Heart left ventricle (tissue), 16 donors: ENCODE results near the gene ROGDI. TPM values are rescaled to one million over a fixed set of nuclear protein-coding genes. Genes with fewer than 3 reads are reported as not detected.
"Not testable (repeated sequence)": the region's sequence is repeated elsewhere in the genome, so short reads cannot be mapped to it uniquely, and the experiment has no call there.

Experiments
- ATAC-seq, 4 donors: fragments of 200-7000 bp; cut with Tn5 transposase; one replicate each; pipeline ENCODE4 v1.9.1; 2020 to 2022; ENCODE audit warnings: moderate library complexity in 4 of 4, mild to moderate bottlenecking in 3 of 4, moderate number of reproducible peaks in 1 of 4
- DNase-seq, 5 donors: peaks; one replicate each; pipeline ENCODE4 v3.0.0-alpha.2; 2020
- H3K27ac ChIP-seq, 12 donors: fragments of 200-600 bp; sonication (generic) in 4 of 12; one replicate each; pipeline versions ENCODE4 v1.5.0 to v1.8.0; 2016 to 2022; ENCODE audit warnings: mild to moderate bottlenecking in 2 of 12
- H3K27me3 ChIP-seq, 9 donors: fragments of 200-600 bp; sonication (generic) in 2 of 9; one replicate each; pipeline versions ENCODE4 v1.5.1 to v1.8.0; 2016 to 2022; ENCODE audit warnings: mild to moderate bottlenecking in 3 of 9
- H3K36me3 ChIP-seq, 9 donors: fragments of 200-600 bp; sonication (generic) in 2 of 9; one replicate each; pipeline versions ENCODE4 v1.5.0 to v1.8.0; 2018 to 2022; ENCODE audit warnings: mild to moderate bottlenecking in 2 of 9
- H3K4me1 ChIP-seq, 12 donors: fragments of 200-600 bp; sonication (generic) in 4 of 12; one replicate each; pipeline versions ENCODE4 v1.5.0 to v1.8.0; 2016 to 2022; ENCODE audit warnings: mild to moderate bottlenecking in 3 of 12
- H3K4me3 ChIP-seq, 12 donors: fragments of 200-600 bp; sonication (generic) in 4 of 12; one replicate each; pipeline versions ENCODE4 v1.5.0 to v1.8.0; 2017 to 2022; ENCODE audit warnings: mild to moderate bottlenecking in 9 of 12, moderate library complexity in 4 of 12
- H3K9me3 ChIP-seq, 12 donors: fragments of 200-600 bp; sonication (generic) in 4 of 12; one replicate each; pipeline versions ENCODE4 v1.5.0 to v1.8.0; 2016 to 2022; ENCODE audit warnings: mild to moderate bottlenecking in 1 of 12
- POLR2A ChIP-seq, 2 donors: fragments of 450-650 bp; IDR thresholded peaks; one replicate each; pipeline ENCODE4 v1.6.1; 2017; ENCODE audit warnings: antibody characterized with exemption in 2 of 2, mild to moderate bottlenecking in 2 of 2, moderate library complexity in 2 of 2
- WGBS, 4 donors: extraction: QIAGEN DNeasy Blood & Tissue Kit in 2 of 4; methylation state at CpG; one replicate each; pipeline versions ENCODE4 v1.1.5 to v1.1.7; 2013 to 2018; 5-methylcytosine and 5-hydroxymethylcytosine counted together
- intact Hi-C, 10 donors: fragments of 100-400 bp; cut with DNase I; formaldehyde crosslinking; loops; one replicate each; pipeline versions ENCODE4 v1.11.1 to v1.14.2; 2022
- polyA plus RNA-seq, 2 donors: library from polyadenylated mRNA; stranded (reverse); fragments of 200-250 nt; gene quantifications; one replicate each; pipeline ENCODE4 v1.2.3, GENCODE V29; 2013
- total RNA-seq, 9 donors: library from RNA; depleted of rRNA in 2 of 9; stranded (reverse); fragments of >200 nt in 2 of 9; fragmentation: NEBNext Ultra II Directional in 3 of 9; extraction: Animal tissue kit (Norgen Biotek cat#: 25700) in 3 of 9; gene quantifications; one replicate each; pipeline versions ENCODE4 v1.1.0 to v1.2.4, GENCODE V29; 2016 to 2023
- TF ChIP-seq, protein P1 (sequence below), 12 donors: fragments of 200-600 bp; sonication (generic) in 4 of 12; IDR thresholded peaks; one replicate each; pipeline versions ENCODE4 v1.5.0 to v1.8.0; 2018 to 2022; ENCODE audit warnings: antibody characterized with exemption in 12 of 12, mild to moderate bottlenecking in 5 of 12
- donor health status: ischemic (EF 13 %, LVEDD 7.1; RV severe dilation, severe dysfunction).
- donor health status: healthy with polysubstance abuse.
- donor health status: DM: no; HTN: yes; CAD: no.
- donor health status: DM: no; HTN: no; CAD: no.
- donor health status: ischemic (EF 25% LVEDD 6.9; RV normal size, moderate dysfunction).
- donor health status: ischemic (EF 25% LVEDD 5.7; RV mildly dilated, moderate dysfunction).
- donor health status: healthy.
- donor health status: DM: yes; HTN: yes; CAD: no.
- donor health status: ischemic (EF 35%, LVEDD 5.7; RV mildly dilated, moderate dysfunction).
- donor health status: nonischemic (EF 11% LVEDD 7.7; RV severe dilation, severe dysfunction).
- donor health status: DM: yes; HTN: yes; CAD: no.
- donor health status: PGD.
- donor health status: ischemic (EF 29% LVEDD 5.4; RV normal size, mild dysfunction).
- donor health status: nonischemic (EF 23%, LVEDD 6.1; RV moderate dilation, normal function).

The ROGDI gene
- total and polyA plus RNA-seq, 11 donors = 43.4 to 167 (median 95.0) TPM

DNA sequence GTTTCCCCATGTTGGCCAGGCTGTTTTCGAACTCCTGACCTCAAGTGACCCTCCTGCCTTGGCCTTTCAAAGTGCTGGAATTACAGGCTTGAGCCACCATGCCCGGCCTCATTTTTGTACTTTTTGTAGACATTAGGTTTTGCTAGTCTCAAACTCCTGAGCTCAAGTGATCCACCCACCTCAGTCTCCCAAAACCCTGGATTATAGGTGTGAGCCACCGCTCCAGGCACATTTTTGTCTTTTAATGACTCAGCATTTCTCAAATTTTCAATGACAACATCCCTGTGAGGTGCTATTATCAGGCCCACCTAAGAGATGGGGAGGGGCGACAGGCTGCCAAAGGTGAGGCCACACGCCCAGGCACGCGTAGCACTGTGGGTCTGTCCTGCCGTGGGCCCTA, 15.4 kb downstream of the ROGDI start:
- WGBS, 4 donors = 94 to 98% (median 96%) methylated on average over 8 of the region's 8 CpGs
- Histone ChIP-seq H3K4me1 (no peaks in the 10 kb centered on the region), H3K27me3 (no peaks in the 10 kb centered on the region), H3K27ac (no peak overlapping the region), H3K9me3 (no peaks in the 10 kb centered on the region), H3K36me3 (no peaks in the 10 kb centered on the region), H3K4me3 (no peak overlapping the region)
- DNase-seq (no peak), ATAC-seq (no peak)
- TF ChIP-seq, protein P1, sequence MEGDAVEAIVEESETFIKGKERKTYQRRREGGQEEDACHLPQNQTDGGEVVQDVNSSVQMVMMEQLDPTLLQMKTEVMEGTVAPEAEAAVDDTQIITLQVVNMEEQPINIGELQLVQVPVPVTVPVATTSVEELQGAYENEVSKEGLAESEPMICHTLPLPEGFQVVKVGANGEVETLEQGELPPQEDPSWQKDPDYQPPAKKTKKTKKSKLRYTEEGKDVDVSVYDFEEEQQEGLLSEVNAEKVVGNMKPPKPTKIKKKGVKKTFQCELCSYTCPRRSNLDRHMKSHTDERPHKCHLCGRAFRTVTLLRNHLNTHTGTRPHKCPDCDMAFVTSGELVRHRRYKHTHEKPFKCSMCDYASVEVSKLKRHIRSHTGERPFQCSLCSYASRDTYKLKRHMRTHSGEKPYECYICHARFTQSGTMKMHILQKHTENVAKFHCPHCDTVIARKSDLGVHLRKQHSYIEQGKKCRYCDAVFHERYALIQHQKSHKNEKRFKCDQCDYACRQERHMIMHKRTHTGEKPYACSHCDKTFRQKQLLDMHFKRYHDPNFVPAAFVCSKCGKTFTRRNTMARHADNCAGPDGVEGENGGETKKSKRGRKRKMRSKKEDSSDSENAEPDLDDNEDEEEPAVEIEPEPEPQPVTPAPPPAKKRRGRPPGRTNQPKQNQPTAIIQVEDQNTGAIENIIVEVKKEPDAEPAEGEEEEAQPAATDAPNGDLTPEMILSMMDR (IDR thresholded peaks at IDR 0.05) = no peak
- no peak for TF ChIP-seq POLR2A (IDR thresholded peaks at IDR 0.05)
- intact Hi-C loops = no loop called here

DNA sequence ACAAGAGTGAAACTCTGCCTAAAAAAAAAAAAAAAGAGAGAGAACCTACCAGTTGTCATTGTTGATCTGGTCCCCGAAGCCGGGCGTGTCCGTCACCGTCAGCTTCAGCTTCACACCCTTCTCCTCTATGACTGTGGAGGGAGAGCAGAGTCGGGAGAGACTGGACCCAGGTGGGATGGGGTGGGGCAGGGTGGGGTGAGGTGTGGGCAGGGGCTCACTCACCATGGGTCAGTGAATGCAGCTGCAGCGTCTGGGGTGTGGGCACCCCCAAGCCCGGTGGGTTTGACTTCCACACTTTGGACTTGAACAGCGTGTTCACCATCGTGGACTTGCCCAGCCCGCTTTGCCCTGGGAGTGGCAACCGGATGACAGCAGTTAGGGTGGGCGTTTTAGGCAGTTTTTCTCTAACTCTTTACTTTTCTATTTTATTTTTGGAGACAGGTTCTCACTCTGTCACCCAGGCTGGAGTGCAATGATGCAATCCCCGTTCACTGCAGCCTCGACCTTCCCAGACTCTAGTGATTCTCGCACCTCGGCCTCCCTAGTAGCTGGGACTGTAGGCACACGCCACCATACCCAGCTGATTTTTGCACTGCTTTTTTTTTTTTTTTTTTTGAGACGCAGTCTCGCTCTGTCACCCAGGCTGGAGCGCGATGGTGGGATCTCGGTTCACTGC, 16.5 kb downstream of the ROGDI start:
- Histone ChIP-seq H3K27me3 (no peaks in the 10 kb centered on the region), H3K4me3 (no peak overlapping the region), H3K36me3 (no peaks in the 10 kb centered on the region), H3K27ac (no peak overlapping the region), H3K4me1 (no peaks in the 10 kb centered on the region), H3K9me3 (no peaks in the 10 kb centered on the region)
- WGBS, 4 donors = 87 to 94% (median 91%) methylated on average over 23 of the region's 23 CpGs
- ATAC-seq (no peak), DNase-seq (no peak)
- intact Hi-C loops = no loop called here
- TF ChIP-seq, protein P1 (IDR thresholded peaks at IDR 0.05) = no peak
- TF ChIP-seq POLR2A (IDR thresholded peaks at IDR 0.05) = no peak

DNA sequence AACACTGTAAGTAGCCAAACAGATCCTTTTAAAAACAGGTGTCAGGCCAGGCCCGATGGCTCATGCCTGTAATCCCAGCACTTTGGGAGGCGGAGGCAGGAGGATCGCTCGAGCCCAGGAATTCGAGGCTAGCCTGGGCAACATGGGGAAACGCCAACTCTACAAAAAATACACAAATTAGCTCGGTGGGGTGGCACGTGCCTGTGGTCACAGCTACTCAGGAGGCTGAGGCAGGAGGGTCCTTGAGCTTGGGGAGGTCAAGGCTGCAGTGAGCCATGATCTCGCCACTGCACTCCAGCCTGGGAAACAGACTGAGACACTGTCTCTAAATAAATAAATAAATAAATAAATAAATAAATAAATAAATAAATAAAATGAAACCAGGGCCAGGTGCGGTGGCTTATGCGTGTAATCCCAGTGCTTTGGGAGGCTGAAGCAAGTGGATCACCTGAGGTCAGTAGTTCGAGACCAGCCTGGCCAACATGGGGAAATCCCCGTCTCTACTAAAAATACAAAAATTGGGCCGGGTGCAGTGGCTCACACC, 17.9 kb downstream of the ROGDI start:
- H3K4me3 ChIP-seq, intact Hi-C loops, H3K36me3 ChIP-seq, H3K4me1 ChIP-seq, H3K27me3 ChIP-seq, DNase-seq, H3K9me3 ChIP-seq, ATAC-seq, H3K27ac ChIP-seq: not testable (repeated sequence)
- WGBS, 4 donors = 91 to 92% (median 92%) methylated on average over 13 to 14 of the region's 14 CpGs

DNA sequence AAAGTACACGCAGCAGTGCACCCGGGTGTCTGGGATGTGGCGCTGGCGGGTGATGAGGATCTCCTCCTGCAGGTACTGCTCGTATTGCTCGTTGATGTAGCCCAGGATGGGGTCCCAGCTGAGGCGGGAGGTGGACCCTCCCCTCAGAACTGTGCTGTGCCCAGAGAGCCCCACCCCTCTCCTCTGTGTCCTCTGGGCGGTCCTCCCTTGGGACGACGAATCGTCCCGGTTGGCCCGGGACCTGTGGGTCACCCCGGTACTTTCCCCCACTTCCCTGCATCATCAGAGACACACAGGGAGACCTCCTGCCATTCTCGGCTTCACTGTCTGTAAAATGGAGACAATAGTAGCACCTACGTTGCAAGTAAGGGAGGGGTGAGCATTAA, 18.5 kb downstream of the ROGDI start:
- H3K36me3 ChIP-seq = no peaks in the 10 kb centered on the region
- no peak overlapping the region for H3K4me3 ChIP-seq
- no peak for TF ChIP-seq POLR2A (IDR thresholded peaks at IDR 0.05)
- TF ChIP-seq, protein P1 (IDR thresholded peaks at IDR 0.05) = no peak
- H3K27me3 ChIP-seq = no peaks in the 10 kb centered on the region
- H3K27ac ChIP-seq = no peak overlapping the region
- H3K9me3 ChIP-seq = no peaks in the 10 kb centered on the region
- WGBS, 4 donors = 66 to 79% (median 75%) methylated on average over 11 to 16 of the region's 16 CpGs
- ATAC-seq (no peak), DNase-seq (no peak)
- intact Hi-C loops = no loop called here
- H3K4me1 ChIP-seq = no peaks in the 10 kb centered on the region
